Measurements from ENCODE around the gene SUPT6H.

- TF ChIP-seq CTCF (conservative IDR thresholded peaks at IDR 0.05) (no peak), EZH2 (IDR thresholded peaks at IDR 0.05; ENCODE audit: low read depth) (no peak)
These were observed 62.6 kb downstream of the SUPT6H start for GRCh38 chr17:28724500-28725165.
